Testis (tissue), 2 donors: ENCODE data around the gene AGTR1.

Experiments used
- CTCF ChIP-seq, 3 experiments: fragments of 450-650 bp in 2 of 3; fragments of 200-600 bp in 1 of 3; sonication (generic) in 1 of 3; IDR thresholded peaks; one replicate each; pipeline ENCODE4 v1.5.1; 2016 to 2019; ENCODE audit warnings: antibody characterized with exemption in 3 of 3, mild to moderate bottlenecking in 2 of 3, moderate library complexity in 1 of 3
- POLR2A ChIP-seq: fragments of 450-650 bp; IDR thresholded peaks from one replicate; pipeline ENCODE4 v1.6.1; 2017; ENCODE audit warnings: antibody characterized with exemption, mild to moderate bottlenecking, moderate library complexity

DNA sequence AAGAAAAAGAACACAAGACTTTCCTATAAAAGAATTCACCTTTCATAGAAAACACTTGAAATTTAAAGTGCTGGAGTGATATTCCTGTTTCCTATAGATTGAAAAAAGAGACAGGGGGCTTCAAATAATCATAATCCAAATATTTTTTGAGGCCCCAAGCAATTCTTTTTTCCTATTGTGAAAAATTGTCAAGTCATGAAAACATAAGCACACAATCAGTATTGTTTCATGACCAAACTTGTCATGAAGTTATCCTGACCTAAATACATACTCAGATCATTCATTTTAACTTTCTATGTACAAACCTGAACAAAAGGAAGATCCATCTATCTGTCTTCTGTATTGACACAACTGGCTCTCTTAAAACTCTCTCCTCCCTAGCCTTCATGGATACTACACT is 57.9 kb downstream of the AGTR1 start:
- TF ChIP-seq CTCF (IDR thresholded peaks at IDR 0.05), result no peak
- no peak for TF ChIP-seq POLR2A
